ENCODE measurements around the gene PHLDB2. TPM values are rescaled to one million over a fixed set of nuclear protein-coding genes. Genes with fewer than 3 reads are reported as not detected.

Gene PHLDB2
- total RNA-seq, 3 donors from 2014 or later = 53.1 to 94.4 (median 65.0) TPM

DNA sequence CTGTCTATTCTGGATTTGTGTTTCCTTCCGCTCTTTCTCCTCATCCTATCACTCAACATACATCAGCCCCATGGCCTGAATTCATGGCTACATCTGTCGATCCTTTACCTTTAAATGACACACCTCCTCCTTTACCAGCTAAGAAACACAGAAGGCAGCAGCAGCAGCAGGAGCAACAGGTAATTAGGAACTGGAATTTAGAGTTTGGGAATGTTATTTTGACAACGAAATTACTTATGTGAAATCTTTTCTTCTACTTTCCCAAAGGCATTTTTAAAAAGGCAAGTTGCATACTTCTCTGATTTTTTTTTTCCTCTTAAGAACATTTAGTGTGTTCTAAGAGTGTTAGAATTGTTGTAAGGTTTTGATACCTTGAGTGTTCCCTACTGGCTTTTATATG lies 90.6 kb downstream of the PHLDB2 start:
- TF ChIP-seq, protein P1, sequence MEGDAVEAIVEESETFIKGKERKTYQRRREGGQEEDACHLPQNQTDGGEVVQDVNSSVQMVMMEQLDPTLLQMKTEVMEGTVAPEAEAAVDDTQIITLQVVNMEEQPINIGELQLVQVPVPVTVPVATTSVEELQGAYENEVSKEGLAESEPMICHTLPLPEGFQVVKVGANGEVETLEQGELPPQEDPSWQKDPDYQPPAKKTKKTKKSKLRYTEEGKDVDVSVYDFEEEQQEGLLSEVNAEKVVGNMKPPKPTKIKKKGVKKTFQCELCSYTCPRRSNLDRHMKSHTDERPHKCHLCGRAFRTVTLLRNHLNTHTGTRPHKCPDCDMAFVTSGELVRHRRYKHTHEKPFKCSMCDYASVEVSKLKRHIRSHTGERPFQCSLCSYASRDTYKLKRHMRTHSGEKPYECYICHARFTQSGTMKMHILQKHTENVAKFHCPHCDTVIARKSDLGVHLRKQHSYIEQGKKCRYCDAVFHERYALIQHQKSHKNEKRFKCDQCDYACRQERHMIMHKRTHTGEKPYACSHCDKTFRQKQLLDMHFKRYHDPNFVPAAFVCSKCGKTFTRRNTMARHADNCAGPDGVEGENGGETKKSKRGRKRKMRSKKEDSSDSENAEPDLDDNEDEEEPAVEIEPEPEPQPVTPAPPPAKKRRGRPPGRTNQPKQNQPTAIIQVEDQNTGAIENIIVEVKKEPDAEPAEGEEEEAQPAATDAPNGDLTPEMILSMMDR (IDR thresholded peaks at IDR 0.05) = no peak
- TF ChIP-seq POLR2A (IDR thresholded peaks at IDR 0.05) (no peak), POLR2AphosphoS5 (IDR thresholded peaks at IDR 0.05) (no peak)
- H3K36me3 ChIP-seq = no peaks in the 10 kb centered on the region
- no peaks in the 10 kb centered on the region for H3K27me3 ChIP-seq
- intact Hi-C loops (cut with DNase I; ENCODE audit: low total_unique reads) = loop anchor here (10.0 kb wide), 1 partner anchor 675 kb away; no protein-coding TSS in a partner anchor
- no peaks in the 10 kb centered on the region for H3K9me3 ChIP-seq
- DNase-seq (ENCODE audit: low spot score in 2 of 2) = no peak
- no peaks in the 10 kb centered on the region for H3K4me1 ChIP-seq
- H3K27ac ChIP-seq = no peak overlapping the region
- H3K4me3 ChIP-seq = no peak overlapping the region

DNA sequence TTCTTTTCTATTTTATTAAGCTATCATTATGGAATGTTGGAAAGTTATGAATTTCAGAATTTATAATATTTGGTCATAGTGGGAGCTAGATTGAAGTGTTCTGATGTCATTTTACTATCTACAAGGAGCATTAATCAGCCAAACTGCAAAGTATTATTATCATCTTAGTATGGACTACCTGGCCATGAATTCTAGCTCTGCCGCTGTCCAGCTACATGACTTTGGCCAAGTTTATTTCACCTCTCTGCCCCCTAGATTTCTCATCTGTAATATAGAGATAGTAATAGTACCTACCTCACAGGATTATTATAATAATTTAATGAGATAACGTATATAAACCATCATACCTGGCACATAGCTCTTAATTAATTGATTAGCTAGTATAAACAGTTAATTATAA lies 92.0 kb downstream of the PHLDB2 start:
- intact Hi-C loops (cut with DNase I; ENCODE audit: low total_unique reads) = loop anchor here (10.0 kb wide), 1 partner anchor 674 kb away; no protein-coding TSS in a partner anchor
- H3K4me1 ChIP-seq = no peaks in the 10 kb centered on the region
- no peak for TF ChIP-seq POLR2A (IDR thresholded peaks at IDR 0.05)
- no peak for TF ChIP-seq POLR2AphosphoS5 (IDR thresholded peaks at IDR 0.05)
- TF ChIP-seq, protein P1 (IDR thresholded peaks at IDR 0.05) = no peak
- no peak overlapping the region for H3K4me3 ChIP-seq
- no peaks in the 10 kb centered on the region for H3K27me3 ChIP-seq
- DNase-seq (ENCODE audit: low spot score in 2 of 2) = no peak
- no peaks in the 10 kb centered on the region for H3K36me3 ChIP-seq
- H3K27ac ChIP-seq = no peak overlapping the region
- H3K9me3 ChIP-seq = no peaks in the 10 kb centered on the region

DNA sequence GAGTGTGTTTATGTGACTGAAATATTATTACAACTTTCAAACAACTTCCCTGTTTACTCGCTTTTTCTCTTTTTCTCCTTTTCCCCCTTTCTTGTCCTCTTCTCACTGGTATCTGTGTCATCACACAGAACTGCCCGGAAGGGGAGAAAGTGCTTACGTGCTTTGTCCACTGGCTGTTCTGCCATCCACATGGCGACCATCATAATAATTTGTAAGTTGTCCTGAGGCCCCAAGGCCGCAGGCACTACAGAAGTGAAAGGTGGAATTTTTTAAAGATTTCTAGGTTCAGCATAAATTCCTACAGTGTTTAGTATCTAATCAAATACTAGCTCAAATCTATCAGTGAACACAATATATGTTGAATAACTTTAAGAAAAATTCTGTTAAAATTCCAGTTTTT lies 93.0 kb downstream of the PHLDB2 start:
- no peak for TF ChIP-seq POLR2A (IDR thresholded peaks at IDR 0.05)
- TF ChIP-seq, protein P1 (IDR thresholded peaks at IDR 0.05) = no peak
- no peak for TF ChIP-seq POLR2AphosphoS5 (IDR thresholded peaks at IDR 0.05)
- no peak overlapping the region for H3K4me3 ChIP-seq
- no peaks in the 10 kb centered on the region for H3K27me3 ChIP-seq
- no peaks in the 10 kb centered on the region for H3K9me3 ChIP-seq
- no peak overlapping the region for H3K27ac ChIP-seq
- DNase-seq (ENCODE audit: low spot score in 2 of 2) = no peak
- no peaks in the 10 kb centered on the region for H3K36me3 ChIP-seq
- H3K4me1 ChIP-seq = no peaks in the 10 kb centered on the region
- intact Hi-C loops (cut with DNase I; ENCODE audit: low total_unique reads) = loop anchor here (10.0 kb wide), 1 partner anchor 673 kb away; no protein-coding TSS in a partner anchor

DNA sequence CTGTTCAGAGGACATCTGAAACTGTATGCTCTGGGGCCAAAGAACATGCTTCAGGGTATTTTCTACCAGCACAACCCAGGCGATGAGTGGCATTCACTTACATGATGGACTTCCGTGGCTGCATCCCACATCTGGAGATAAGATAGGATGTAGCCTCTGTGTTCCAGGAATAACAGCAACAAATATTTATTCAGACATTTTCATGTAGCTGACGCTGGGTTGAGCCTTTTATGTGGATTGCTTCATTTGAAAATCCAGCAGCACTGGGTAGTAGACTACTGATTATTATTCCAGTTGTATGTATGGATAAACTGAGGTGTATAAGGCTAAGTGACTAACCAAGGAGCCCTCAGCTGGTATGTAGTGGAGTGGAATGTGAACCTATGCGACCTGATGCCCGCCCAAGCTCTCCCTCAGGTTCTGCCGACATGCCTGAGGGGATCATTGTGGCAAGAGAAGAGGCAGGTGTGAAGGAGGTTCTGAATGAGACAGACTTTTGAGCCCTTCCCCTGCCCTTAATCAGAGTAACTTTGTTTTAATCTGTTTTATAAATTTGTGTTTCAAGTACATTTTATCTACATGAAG lies 93.9 kb downstream of the PHLDB2 start:
- no peak for DNase-seq (ENCODE audit: low spot score in 2 of 2)
- no peak for TF ChIP-seq POLR2A (IDR thresholded peaks at IDR 0.05)
- intact Hi-C loops (cut with DNase I; ENCODE audit: low total_unique reads) = loop anchor here (10.0 kb wide), 1 partner anchor 672 kb away; no protein-coding TSS in a partner anchor
- H3K36me3 ChIP-seq = no peaks in the 10 kb centered on the region
- no peaks in the 10 kb centered on the region for H3K9me3 ChIP-seq
- H3K4me3 ChIP-seq = no peak overlapping the region
- peaks cover 0 to 6% of the 10 kb centered on the region in 2 donors for H3K4me1 ChIP-seq
- no peaks in the 10 kb centered on the region for H3K27me3 ChIP-seq
- no peak overlapping the region for H3K27ac ChIP-seq

DNA sequence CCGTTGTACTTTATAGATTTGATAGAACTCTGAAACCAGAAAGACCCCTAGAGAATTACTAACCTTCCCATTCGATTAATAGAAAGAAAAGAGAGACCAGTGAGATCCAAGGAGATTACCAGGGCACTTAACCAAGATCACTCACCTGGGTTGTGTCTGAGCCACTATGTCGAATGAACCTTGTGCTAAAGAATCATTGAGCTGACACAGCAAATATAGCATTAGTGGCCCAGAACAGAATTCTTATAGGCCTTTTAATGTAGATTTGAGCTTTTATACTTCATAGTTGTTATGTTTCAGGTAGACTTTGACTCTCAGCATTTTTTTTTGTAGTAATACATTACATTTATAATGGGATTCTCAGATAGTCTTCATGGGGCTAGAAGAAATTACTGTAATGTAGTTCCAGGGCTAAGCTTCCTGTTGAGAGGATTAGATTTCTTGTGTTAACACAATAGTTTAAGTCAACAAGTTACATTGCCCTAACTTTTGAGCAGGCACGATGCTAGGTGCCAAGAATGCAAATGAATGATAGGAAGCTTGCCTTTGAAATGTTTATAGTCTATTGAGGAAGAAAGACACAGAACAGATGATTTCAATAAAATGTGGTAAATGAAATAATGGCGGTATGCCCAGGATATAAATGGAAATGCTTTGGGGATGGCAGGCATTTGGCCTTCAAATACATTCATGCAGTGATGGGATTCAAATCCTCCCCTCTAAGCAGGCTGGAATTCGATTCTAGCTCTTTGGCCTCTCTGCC lies 95.3 kb downstream of the PHLDB2 start:
- no peak overlapping the region for H3K27ac ChIP-seq
- H3K4me1 ChIP-seq = peaks cover 0 to 6% of the 10 kb centered on the region in 2 donors
- H3K9me3 ChIP-seq = no peaks in the 10 kb centered on the region
- H3K27me3 ChIP-seq = no peaks in the 10 kb centered on the region
- intact Hi-C loops (cut with DNase I; ENCODE audit: low total_unique reads) = loop anchor here (10.0 kb wide), 1 partner anchor 670 kb away; no protein-coding TSS in a partner anchor
- H3K36me3 ChIP-seq = no peaks in the 10 kb centered on the region
- TF ChIP-seq POLR2A (IDR thresholded peaks at IDR 0.05) (no peak), POLR2AphosphoS5 (IDR thresholded peaks at IDR 0.05) (no peak)
- TF ChIP-seq, protein P1 (IDR thresholded peaks at IDR 0.05) = no peak
- no peak overlapping the region for H3K4me3 ChIP-seq
- DNase-seq (ENCODE audit: low spot score in 2 of 2) = no peak

Measured in breast epithelium (tissue), 4 donors.